KBM-7 (cell line): Measurements from ENCODE around the gene BMP2K.
"Not testable (repeated sequence)": the region's sequence is repeated elsewhere in the genome, so short reads cannot be mapped to it uniquely, and the experiment has no call there.

Source experiments
- DNase-seq: peaks from one replicate; pipeline ENCODE4 v3.0.0-alpha.2; 2015
- in situ Hi-C: fragments of 300-500 bp; cut with MboI; formaldehyde crosslinking; loops from 2 replicates; pipeline ENCODE4 v1.14.3; 2020; ENCODE audit warnings: low sequenced_read_pairs, low pct_unique_long_range_greater_than_20kb, mixed read lengths

The BMP2K gene

DNA sequence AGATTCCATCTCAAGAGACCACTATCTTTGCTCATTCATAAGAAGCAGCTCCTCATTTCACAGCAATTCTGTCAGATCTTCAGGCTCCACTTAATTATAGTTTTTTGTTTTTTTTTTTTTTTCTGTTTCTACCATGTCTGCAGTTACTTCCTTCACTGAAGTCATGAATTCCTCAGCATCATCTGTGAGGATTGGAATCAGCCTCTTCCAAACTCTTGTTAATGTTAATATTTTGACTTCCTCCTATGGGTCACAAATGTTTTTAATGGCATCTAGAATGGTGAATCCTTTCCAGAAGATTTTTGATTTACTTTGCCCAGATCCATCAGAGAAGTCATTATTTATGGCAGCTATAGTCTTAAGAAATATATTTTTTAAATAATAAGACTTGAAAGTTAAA is 53.1 kb downstream of the BMP2K start:
- no peak for DNase-seq
- in situ Hi-C loops, result no loop called here

- in situ Hi-C loops, DNase-seq: not testable (repeated sequence)
These were observed 63.5 kb downstream of the BMP2K start for GRCh38 chr4:78839676-78840075.

- DNase-seq, in situ Hi-C loops: not testable (repeated sequence)
These were observed 64.1 kb downstream of the BMP2K start for GRCh38 chr4:78840286-78840685.

DNA sequence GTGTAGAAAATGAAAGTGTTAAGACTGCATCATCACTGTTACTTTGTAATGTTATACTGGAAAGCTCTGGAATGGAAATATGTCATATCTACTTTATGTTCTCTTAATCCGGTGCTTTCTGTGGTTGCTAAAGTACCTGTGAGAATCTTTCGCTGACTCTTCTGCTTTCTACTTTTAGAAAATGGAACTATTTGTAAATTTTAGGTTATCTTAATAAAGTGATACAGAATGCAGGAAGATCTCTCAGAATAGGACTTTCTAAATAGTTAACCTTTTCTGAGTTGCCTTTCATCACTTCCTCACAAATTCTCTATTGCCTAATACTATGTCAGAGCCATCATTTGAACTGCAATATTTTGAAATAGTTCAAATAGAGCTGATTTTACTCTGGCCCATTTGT is 69.3 kb downstream of the BMP2K start:
- in situ Hi-C loops, result no loop called here
- no peak for DNase-seq

GRCh38 chr4:78846258-78846657 is 70.1 kb downstream of the BMP2K start:
- in situ Hi-C loops, result no loop called here
- DNase-seq, result no peak

DNA sequence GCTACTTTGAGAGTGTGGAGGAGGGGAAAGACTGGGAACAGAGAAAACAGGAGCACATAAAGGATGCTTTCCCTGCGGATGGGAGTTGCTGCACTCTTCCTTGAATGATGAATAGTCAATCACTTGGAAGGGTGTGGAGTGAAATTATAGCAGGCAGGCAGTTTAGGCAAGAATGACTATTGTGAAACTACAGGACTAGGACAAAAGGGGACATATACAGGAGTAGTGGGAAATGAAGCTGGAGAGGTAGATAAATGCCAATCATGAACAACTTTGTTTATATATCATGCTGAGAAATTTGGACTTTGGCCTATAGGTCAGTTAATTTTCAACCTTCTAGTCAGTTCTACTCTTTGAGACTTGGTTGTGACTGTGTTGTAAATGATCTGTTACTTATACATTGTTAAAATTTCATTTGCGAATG is 86.2 kb downstream of the BMP2K start:
- DNase-seq, result no peak
- in situ Hi-C loops, result no loop called here

GRCh38 chr4:78863254-78863869 is 87.2 kb downstream of the BMP2K start:
- in situ Hi-C loops, result no loop called here
- DNase-seq, result no peak

DNA sequence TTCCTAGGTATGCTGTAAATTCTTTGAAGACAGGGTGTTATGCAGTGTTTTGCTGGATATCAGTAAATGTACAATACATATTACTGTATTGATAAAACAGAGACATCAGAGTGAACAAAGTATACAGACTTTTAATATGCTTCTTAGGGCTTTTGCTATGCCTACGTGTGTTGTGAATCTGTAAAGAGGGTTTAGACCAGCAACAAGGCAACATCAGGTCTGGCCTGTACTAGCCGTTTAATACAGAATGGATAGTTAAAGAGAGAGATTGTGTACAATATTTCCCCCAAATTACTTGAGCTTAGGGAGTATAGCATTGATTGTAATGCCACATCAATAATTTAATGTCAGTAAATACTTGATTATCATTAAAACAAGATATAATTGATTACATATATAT is 87.8 kb downstream of the BMP2K start:
- in situ Hi-C loops, result no loop called here
- no peak for DNase-seq

GRCh38 chr4:78864405-78865024 is 88.4 kb downstream of the BMP2K start:
- in situ Hi-C loops, result no loop called here
- peak; percentile 90 for DNase-seq

DNA sequence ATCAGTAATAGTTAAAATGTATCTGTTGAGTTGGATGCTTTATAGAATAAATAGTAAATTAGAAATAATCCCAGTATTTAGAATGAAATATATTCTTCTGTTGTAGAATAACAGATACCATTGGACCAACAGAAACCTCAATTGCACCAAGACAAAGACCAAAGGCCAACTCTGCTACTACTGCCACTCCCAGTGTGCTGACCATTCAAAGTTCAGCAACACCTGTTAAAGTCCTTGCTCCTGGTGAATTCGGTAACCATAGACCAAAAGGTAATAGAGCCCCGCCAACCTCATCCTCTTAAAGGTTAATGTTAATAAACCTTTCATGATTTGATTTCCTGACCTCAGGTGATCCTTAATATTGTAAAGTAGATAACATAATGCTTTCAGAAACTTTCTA is 89.3 kb downstream of the BMP2K start:
- in situ Hi-C loops, result no loop called here
- DNase-seq, result no peak

GRCh38 chr4:78868712-78869111 is 92.6 kb downstream of the BMP2K start:
- in situ Hi-C loops, DNase-seq: not testable (repeated sequence)

DNA sequence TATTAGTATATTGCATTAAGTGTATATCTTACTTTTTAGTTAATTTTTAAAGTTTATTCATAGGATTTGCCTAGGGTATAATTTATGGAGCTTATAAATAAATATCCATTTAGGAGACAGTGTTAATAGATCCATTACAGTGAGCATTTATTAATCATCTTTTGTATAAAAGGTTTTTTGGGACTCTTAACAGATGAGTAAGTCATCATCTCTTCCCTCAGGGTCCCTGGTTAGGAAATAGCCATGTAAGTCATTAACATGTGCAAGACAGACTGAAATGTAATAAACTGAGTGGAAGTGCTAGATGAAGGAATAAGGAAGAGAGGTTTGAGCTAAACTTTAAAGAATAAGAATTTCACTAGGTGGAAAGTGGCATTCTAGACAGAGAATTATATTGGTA is 93.9 kb downstream of the BMP2K start:
- no peak for DNase-seq
- in situ Hi-C loops, result no loop called here

GRCh38 chr4:78876568-78877320 is 100.6 kb downstream of the BMP2K start:
- in situ Hi-C loops, result no loop called here
- no peak for DNase-seq

DNA sequence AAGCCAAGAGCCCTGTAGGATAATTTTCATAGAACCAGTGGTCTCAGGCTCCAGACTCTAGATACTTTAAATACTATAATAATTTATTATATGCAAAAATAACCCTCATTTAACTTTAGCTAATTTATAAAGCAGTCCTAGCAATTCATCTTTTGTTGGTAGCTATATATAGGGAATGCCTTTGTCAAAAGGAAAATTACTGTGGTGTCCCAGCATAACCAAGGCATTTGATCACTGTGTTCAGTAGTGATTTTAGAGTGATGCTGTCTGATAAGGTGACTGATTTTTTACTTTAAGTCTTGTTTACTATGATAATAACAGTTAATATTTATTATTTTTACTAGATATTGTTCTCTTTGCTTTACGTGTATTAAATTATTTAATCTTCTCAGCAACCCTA is 101.9 kb downstream of the BMP2K start:
- in situ Hi-C loops, result no loop called here
- no peak for DNase-seq

GRCh38 chr4:78880874-78881492 is 104.8 kb downstream of the BMP2K start:
- in situ Hi-C loops, result no loop called here
- DNase-seq, result peak; percentile 27

GRCh38 chr4:78885598-78885997 is 109.4 kb downstream of the BMP2K start:
- peak; percentile 8 for DNase-seq
- in situ Hi-C loops, result no loop called here

DNA sequence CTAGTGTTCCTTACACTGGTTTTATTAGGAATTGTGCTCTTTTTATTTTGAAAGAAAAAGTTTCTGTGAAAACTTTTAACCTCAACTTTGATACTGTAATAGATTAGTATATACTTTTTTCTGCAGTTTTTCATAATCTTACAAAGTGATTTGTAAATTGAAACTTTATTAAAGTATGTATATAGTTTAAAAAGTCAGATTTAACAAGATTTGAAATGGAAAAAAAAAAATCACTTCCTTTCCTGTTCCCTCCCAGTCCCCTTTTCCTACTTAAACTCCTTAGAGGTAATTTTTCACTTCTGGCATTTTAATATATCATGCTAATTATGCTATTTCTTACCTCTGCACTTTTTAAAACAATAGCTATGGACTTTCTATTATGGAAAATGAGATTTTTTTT is 113.8 kb downstream of the BMP2K start:
- DNase-seq, result no peak
- in situ Hi-C loops, result no loop called here

GRCh38 chr4:78899302-78899701 is 123.2 kb downstream of the BMP2K start:
- in situ Hi-C loops, result no loop called here
- no peak for DNase-seq

DNA sequence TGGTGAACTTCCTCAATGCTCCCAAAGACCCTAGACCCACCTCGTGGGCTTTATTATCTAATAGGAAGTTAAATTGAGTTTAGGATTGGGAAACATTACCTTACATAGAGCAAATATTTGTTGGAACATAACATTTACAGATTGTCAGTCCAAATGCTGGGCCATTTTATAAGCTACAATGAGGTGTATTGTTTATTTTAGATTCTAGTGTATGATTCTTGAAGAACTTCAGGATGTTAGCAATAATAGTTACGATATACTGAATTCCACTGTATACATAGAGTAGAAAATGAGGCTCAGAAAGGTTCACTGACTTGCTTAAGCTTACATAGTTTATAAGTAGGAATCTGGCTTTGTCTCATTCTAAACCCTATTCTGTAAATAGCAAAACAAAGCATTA is 125.7 kb downstream of the BMP2K start:
- DNase-seq, result no peak
- in situ Hi-C loops, result no loop called here

DNA sequence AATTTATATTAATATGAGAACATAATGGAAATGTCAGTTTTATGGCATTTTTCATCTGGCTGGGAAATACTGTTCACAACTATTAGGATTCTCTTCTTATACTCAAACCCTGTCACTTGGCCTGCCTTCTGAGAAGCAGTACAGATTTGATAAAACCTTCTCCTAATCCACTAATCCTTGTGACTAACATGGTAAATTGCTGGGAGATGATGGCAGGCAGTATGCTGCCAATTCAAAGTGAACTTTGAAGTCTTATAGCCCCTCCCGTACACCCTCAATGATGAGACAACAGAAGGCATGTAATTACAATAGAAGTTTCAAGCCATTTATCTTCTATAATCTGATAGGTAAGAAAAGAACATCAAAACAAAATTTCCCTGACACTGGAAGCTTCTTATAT is 126.1 kb downstream of the BMP2K start:
- in situ Hi-C loops, result no loop called here
- DNase-seq, result no peak
